ENCODE data around the gene SMARCB1. TPM values are rescaled to one million over a fixed set of nuclear protein-coding genes. Genes with fewer than 3 reads are reported as not detected.

The SMARCB1 gene
- polyA plus RNA-seq, 1 donor (not counting 4 experiments of a cell fraction or from before 2014, with no cell fraction given): 95.2 TPM

DNA sequence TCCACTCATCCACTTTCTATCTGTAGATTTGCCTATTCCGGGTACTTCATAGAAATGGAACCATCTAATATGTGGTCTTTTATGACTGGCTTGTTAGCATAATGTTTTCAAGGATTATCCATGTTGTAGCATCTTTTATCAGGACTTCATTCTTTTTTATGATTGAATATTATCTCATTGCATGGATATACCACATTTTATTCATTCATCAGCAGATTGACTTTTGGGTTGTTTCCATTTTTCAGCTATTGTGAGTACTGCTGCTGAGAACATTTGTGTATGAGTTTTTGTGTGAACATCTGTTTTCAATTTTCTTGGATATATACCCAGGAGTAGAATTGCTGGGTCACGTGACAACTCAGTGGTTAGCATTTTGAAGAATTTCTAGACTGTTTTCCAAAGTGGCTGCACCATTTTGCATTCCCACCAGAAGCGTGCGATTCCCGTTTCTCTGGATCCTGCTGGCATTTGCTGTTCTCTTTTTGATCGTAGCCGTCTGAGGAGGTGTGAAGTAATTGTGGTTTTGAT lies 43.1 kb downstream of the SMARCB1 start:
- Histone ChIP-seq H3K4me2 (ENCODE audit: control insufficient read depth, extremely low read depth, insufficient read depth, low read depth, low read length) (no peak overlapping the region), H3K9ac (ENCODE audit: control insufficient read depth, extremely low read depth, insufficient read depth, low read length) (no peak overlapping the region), H3K27ac (ENCODE audit: control insufficient read depth, insufficient read depth, low read length) (no peak overlapping the region), H4K20me1 (ENCODE audit: control insufficient read depth, extremely low read depth, insufficient read depth, low read length) (no peaks in the 10 kb centered on the region), H2AFZ (ENCODE audit: control insufficient read depth, low read length) (no peak overlapping the region), H3K9me3 (ENCODE audit: control insufficient read depth, low read depth, low read length) (no peaks in the 10 kb centered on the region), H3K4me1 (ENCODE audit: control insufficient read depth, extremely low read depth, insufficient read depth, low read length) (peaks cover 8% of the 10 kb centered on the region), H3K27me3 (ENCODE audit: control insufficient read depth, extremely low read depth, insufficient read depth, low read length) (no peaks in the 10 kb centered on the region), H3K79me2 (ENCODE audit: control insufficient read depth, insufficient read depth, low read length) (peaks cover 5% of the 10 kb centered on the region), H3K36me3 (ENCODE audit: control insufficient read depth in 2 of 2, extremely low read depth in 1 of 2, insufficient read depth in 2 of 2, low read length in 2 of 2) (peaks cover 44 to 60% of the 10 kb centered on the region in 2 experiments), H3K4me3 (ENCODE audit: control insufficient read depth in 2 of 3, extremely low read depth in 1 of 3, insufficient read depth in 2 of 3, low read depth in 1 of 3, low read length in 3 of 3) (no peak overlapping the region), H3K9me1 (ENCODE audit: control insufficient read depth, extremely low read depth, insufficient read depth, low read length) (peaks cover 2% of the 10 kb centered on the region)
- dilution Hi-C loops (cut with MboI; ENCODE audit: extremely low pct_ligation_motif_present, low sequenced_read_pairs): no loop called here
- no peak for DNase-seq (ENCODE audit: low read depth, low spot score)
- TF ChIP-seq, protein P1, sequence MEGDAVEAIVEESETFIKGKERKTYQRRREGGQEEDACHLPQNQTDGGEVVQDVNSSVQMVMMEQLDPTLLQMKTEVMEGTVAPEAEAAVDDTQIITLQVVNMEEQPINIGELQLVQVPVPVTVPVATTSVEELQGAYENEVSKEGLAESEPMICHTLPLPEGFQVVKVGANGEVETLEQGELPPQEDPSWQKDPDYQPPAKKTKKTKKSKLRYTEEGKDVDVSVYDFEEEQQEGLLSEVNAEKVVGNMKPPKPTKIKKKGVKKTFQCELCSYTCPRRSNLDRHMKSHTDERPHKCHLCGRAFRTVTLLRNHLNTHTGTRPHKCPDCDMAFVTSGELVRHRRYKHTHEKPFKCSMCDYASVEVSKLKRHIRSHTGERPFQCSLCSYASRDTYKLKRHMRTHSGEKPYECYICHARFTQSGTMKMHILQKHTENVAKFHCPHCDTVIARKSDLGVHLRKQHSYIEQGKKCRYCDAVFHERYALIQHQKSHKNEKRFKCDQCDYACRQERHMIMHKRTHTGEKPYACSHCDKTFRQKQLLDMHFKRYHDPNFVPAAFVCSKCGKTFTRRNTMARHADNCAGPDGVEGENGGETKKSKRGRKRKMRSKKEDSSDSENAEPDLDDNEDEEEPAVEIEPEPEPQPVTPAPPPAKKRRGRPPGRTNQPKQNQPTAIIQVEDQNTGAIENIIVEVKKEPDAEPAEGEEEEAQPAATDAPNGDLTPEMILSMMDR (optimal IDR thresholded peaks at IDR 0.05 in 1 of 3, IDR thresholded peaks at IDR 0.05 in 1 of 3, conservative IDR thresholded peaks at IDR 0.05 in 1 of 3; ENCODE audit: extremely low read depth in 1 of 3, insufficient read depth in 2 of 3, low read length in 3 of 3): no peak
- no peak for TF ChIP-seq EZH2 (IDR thresholded peaks at IDR 0.05; ENCODE audit: low read length)
- FAIRE-seq: no peak

DNA sequence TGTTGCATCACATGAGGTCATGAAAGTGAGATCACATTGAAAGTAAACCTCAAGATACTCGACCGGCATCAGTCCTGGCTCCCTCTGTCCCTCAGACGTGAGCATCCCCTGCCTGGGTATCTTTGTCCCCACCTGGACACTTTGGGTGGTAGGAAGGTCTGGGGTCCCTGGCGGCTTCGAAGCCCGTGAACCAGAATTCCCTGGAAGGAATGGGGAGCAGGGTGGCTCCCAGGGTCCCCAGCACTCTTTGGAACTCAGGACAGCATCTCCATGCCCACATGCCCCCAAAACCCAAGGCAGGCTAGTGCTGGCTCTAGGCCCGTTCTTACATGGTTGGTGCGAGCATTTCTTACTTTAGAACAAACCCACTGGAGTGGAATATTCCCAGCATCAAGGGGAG lies 44.5 kb downstream of the SMARCB1 start:
- Histone ChIP-seq H3K4me2 (ENCODE audit: control insufficient read depth, extremely low read depth, insufficient read depth, low read depth, low read length) (no peak overlapping the region), H3K27ac (ENCODE audit: control insufficient read depth, insufficient read depth, low read length) (no peak overlapping the region), H3K9ac (ENCODE audit: control insufficient read depth, extremely low read depth, insufficient read depth, low read length) (no peak overlapping the region), H3K36me3 (ENCODE audit: control insufficient read depth in 2 of 2, extremely low read depth in 1 of 2, insufficient read depth in 2 of 2, low read length in 2 of 2) (peaks cover 40 to 52% of the 10 kb centered on the region in 2 experiments), H2AFZ (ENCODE audit: control insufficient read depth, low read length) (no peak overlapping the region), H3K27me3 (ENCODE audit: control insufficient read depth, extremely low read depth, insufficient read depth, low read length) (no peaks in the 10 kb centered on the region), H3K4me3 (ENCODE audit: control insufficient read depth in 2 of 3, extremely low read depth in 1 of 3, insufficient read depth in 2 of 3, low read depth in 1 of 3, low read length in 3 of 3) (no peak overlapping the region), H3K4me1 (ENCODE audit: control insufficient read depth, extremely low read depth, insufficient read depth, low read length) (peaks cover 2% of the 10 kb centered on the region), H3K9me3 (ENCODE audit: control insufficient read depth, low read depth, low read length) (no peaks in the 10 kb centered on the region), H3K79me2 (ENCODE audit: control insufficient read depth, insufficient read depth, low read length) (peaks cover 5% of the 10 kb centered on the region), H4K20me1 (ENCODE audit: control insufficient read depth, extremely low read depth, insufficient read depth, low read length) (no peaks in the 10 kb centered on the region), H3K9me1 (ENCODE audit: control insufficient read depth, extremely low read depth, insufficient read depth, low read length) (peaks cover 2% of the 10 kb centered on the region)
- no peak for DNase-seq (ENCODE audit: low read depth, low spot score)
- TF ChIP-seq, protein P1 (optimal IDR thresholded peaks at IDR 0.05 in 1 of 3, IDR thresholded peaks at IDR 0.05 in 1 of 3, conservative IDR thresholded peaks at IDR 0.05 in 1 of 3; ENCODE audit: extremely low read depth in 1 of 3, insufficient read depth in 2 of 3, low read length in 3 of 3): no peak
- TF ChIP-seq EZH2 (IDR thresholded peaks at IDR 0.05; ENCODE audit: low read length): no peak
- no peak for FAIRE-seq
- dilution Hi-C loops (cut with MboI; ENCODE audit: extremely low pct_ligation_motif_present, low sequenced_read_pairs): no loop called here

Data from keratinocyte (primary cell).